Measurements from ENCODE around the gene EMC8. TPM values are rescaled to one million over a fixed set of nuclear protein-coding genes. Genes with fewer than 3 reads are reported as not detected.
"Not testable (repeated sequence)": the region's sequence is repeated elsewhere in the genome, so short reads cannot be mapped to it uniquely, and the experiment has no call there.

The EMC8 gene
- total RNA-seq, 1 donor from 2014 or later = 20.0 TPM

DNA sequence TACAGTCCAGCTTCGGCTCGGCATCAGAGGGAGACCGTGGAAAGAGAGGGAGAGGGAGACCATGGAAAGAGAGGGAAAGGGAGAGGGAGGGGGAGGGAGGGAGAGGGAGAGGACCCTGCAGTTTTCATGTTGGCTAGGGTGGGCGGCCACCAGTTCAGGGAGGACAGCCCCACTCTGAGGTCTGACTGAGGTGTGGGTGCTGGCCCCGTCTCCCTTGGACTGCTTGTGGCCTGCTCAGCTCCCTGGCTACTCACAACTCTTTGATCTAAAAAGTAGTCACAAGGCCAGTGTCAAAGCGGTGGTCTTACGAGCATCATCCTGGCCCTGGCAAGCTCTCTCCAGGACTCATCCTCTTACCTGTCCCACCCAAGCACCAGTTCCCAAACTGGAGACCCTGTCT lies 9.6 kb upstream of the EMC8 start:
- peaks cover 29% of the 10 kb centered on the region for H3K36me3 ChIP-seq
- H3K9me3 ChIP-seq = no peaks in the 10 kb centered on the region
- intact Hi-C loops (cut with DNase I) = no loop called here
- ATAC-seq = no peak
- no peak for TF ChIP-seq CTCF (IDR thresholded peaks at IDR 0.05)
- H3K4me1 ChIP-seq = no peaks in the 10 kb centered on the region
- no peak for DNase-seq
- H3K27me3 ChIP-seq = peaks cover 11% of the 10 kb centered on the region
- H3K4me3 ChIP-seq = no peak overlapping the region
- H3K27ac ChIP-seq = no peak overlapping the region

- H3K4me1 ChIP-seq; H3K4me3 ChIP-seq; DNase-seq; intact Hi-C loops (cut with DNase I); ATAC-seq; H3K27ac ChIP-seq; H3K9me3 ChIP-seq: not testable (repeated sequence)
- Histone ChIP-seq H3K36me3 (peaks cover 37% of the 10 kb centered on the region), H3K27me3 (peaks cover 11% of the 10 kb centered on the region)
Measured at GRCh38 chr16:85808104-85808503, 8.8 kb upstream of the EMC8 start.

GRCh38 chr16:85807340-85807739 lies 8.0 kb upstream of the EMC8 start:
- ATAC-seq; intact Hi-C loops (cut with DNase I): not testable (repeated sequence)

DNA sequence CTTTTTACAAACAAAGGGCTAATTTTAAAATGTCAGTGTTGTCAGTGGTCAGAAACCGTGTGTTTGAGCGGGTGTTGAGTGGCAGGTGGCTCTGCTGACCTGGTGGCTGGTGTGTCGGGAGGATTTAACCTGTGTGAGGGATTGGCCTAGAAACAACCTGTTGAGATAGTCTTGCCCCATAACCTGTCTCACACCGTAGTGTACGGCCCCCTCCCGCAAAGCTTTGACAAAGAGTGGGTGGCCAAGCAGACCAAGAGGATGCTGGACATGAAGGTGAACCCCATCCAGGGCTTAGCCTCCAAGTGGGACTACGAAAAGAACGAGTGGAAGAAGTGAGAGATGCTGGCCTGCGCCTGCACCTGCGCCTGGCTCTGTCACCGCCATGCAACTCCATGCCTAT lies 7.2 kb upstream of the EMC8 start:
- intact Hi-C loops (cut with DNase I) = no loop called here
- no peaks in the 10 kb centered on the region for H3K9me3 ChIP-seq
- no peak overlapping the region for H3K27ac ChIP-seq
- peaks cover 53% of the 10 kb centered on the region for H3K36me3 ChIP-seq
- H3K4me1 ChIP-seq = peaks cover 3% of the 10 kb centered on the region
- ATAC-seq = no peak
- no peak for DNase-seq
- no peak for TF ChIP-seq CTCF (IDR thresholded peaks at IDR 0.05)
- no peak overlapping the region for H3K4me3 ChIP-seq
- no peaks in the 10 kb centered on the region for H3K27me3 ChIP-seq

More at GRCh38 chr16:85807340-85807739, 8.0 kb upstream of the EMC8 start:
- not testable (repeated sequence) for H3K4me1 ChIP-seq, H3K9me3 ChIP-seq, H3K27me3 ChIP-seq, H3K4me3 ChIP-seq, H3K27ac ChIP-seq, DNase-seq
- H3K36me3 ChIP-seq = peaks cover 45% of the 10 kb centered on the region

DNA sequence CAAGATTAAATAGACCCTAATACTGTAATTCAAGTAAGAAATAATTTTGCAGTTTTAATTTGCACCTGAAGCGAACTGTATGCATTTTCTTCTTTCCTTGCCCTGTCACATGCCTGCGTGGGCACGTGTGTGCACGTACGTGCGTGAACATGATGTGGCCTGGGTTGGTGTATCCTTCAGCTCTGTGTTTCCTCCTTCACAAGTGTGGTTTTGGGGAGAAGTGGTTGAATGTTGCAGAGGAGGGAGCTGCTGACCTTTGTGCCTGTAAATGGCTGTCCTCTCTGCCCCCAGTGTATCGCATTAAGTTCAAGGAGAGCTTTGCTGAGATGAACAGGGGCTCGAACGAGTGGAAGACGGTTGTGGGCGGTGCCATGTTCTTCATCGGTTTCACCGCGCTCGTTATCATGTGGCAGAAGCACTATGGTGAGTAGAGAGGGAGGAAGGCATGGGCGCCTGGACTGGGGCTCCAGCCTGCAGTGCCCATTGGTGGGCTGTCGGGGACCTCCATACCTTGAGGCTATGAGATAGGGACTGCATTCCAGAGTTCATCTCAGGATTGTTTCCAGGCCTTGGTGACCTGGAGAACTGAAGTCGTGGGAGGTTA lies 6.2 kb upstream of the EMC8 start:
- no peak for TF ChIP-seq CTCF (IDR thresholded peaks at IDR 0.05)
- intact Hi-C loops (cut with DNase I) = no loop called here
- no peak overlapping the region for H3K27ac ChIP-seq
- no peaks in the 10 kb centered on the region for H3K9me3 ChIP-seq
- peak; percentile 46 for DNase-seq
- peaks cover 13% of the 10 kb centered on the region for H3K4me1 ChIP-seq
- no peak overlapping the region for H3K4me3 ChIP-seq
- H3K36me3 ChIP-seq = peaks cover 59% of the 10 kb centered on the region
- no peak for ATAC-seq
- no peaks in the 10 kb centered on the region for H3K27me3 ChIP-seq

DNA sequence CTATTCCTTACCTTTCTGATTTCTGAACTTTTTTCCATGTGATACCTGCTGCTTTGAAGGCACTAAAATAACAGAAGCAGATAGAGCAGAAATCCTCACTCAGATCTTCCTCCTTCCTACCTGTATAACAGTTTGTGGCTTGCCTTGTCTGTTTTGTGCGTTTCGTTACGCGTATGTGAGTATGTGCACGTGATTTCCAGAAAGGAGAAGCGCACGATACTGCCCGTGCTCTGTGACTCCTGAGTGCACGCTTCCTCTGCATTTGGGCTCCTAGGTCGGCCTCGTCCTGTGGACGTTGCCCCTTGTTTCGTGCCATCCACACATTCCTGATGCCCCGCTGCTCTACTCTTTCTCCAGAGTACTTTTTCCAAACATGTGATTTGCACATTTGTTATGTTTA lies 4.2 kb upstream of the EMC8 start:
- DNase-seq (peak; percentile 30), ATAC-seq (no peak)
- Histone ChIP-seq H3K4me3 (no peak overlapping the region), H3K4me1 (peaks cover 18% of the 10 kb centered on the region), H3K27ac (no peak overlapping the region), H3K36me3 (peaks cover 59% of the 10 kb centered on the region), H3K27me3 (no peaks in the 10 kb centered on the region), H3K9me3 (no peaks in the 10 kb centered on the region)
- TF ChIP-seq CTCF (IDR thresholded peaks at IDR 0.05) = no peak
- intact Hi-C loops (cut with DNase I) = no loop called here

DNA sequence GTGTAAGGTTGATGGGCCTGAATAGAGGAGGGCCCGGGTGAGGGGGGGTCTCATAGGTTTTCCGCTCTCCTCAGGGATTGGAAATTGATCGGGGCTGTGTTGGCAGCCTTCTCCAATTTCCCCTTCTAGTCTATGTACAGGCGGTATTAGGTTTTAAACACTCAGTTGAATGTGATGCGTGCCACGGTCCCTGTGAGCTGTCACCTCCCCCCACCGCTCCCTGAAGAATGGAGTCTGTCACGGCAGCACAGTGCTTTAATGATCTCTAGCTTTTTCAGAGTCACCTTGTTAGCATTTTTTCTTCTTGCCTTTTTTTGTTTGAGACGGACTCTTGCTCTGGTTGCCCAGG lies 951 bp upstream of the EMC8 start:
- intact Hi-C loops (cut with DNase I) = no loop called here
- Histone ChIP-seq H3K27me3 (no peaks in the 10 kb centered on the region), H3K4me1 (peaks cover 31% of the 10 kb centered on the region), H3K9me3 (no peaks in the 10 kb centered on the region), H3K36me3 (peaks cover 58% of the 10 kb centered on the region), H3K27ac (peak overlapping the region; percentile 95), H3K4me3 (peak overlapping the region; percentile 78)
- no peak for TF ChIP-seq CTCF (IDR thresholded peaks at IDR 0.05)
- no peak for DNase-seq
- ATAC-seq = no peak
